WTC11 (cell line): ENCODE measurements around the gene ARX. TPM values are rescaled to one million over a fixed set of nuclear protein-coding genes. Genes with fewer than 3 reads are reported as not detected.

Experiments used
- ATAC-seq: fragments of 200-7000 bp; cut with Tn5 transposase; 2 replicates; pipeline ENCODE4 v1.10.0; 2021; ENCODE audit warnings: mild to moderate bottlenecking, moderate library complexity
- CTCF ChIA-PET: fragments of 300-600 bp; sonication (Branson Sonifier 250); formaldehyde crosslinking; loops from one replicate; lab custom pipeline; 2021; ENCODE audit warnings: antibody characterized with exemption; lab: Charles Lee
- POLR2A ChIA-PET: fragments of 350-600 bp; sonication (Branson Sonifier 250); formaldehyde crosslinking; loops from one replicate; lab custom pipeline; 2021; ENCODE audit warnings: antibody characterized with exemption; lab: Charles Lee
- DNase-seq: peaks from one replicate; pipeline ENCODE4 v3.0.0; 2021; ENCODE audit warnings: low spot score
- H3K27ac Mint-ChIP-seq: 2 replicates; pipeline ENCODE4 v1.8.0; 2021; ENCODE audit warnings: mixed read lengths
- H3K27me3 Mint-ChIP-seq: 2 replicates; pipeline ENCODE4 v1.8.0; 2021; ENCODE audit warnings: low read depth, mild to moderate bottlenecking, moderate library complexity, mixed read lengths
- H3K36me3 Mint-ChIP-seq: 2 replicates; pipeline ENCODE4 v1.8.0; 2021; ENCODE audit warnings: mixed read lengths
- H3K4me1 Mint-ChIP-seq: 2 replicates; pipeline ENCODE4 v1.8.0; 2022; ENCODE audit warnings: mixed read lengths
- H3K4me3 Mint-ChIP-seq: 2 replicates; pipeline ENCODE4 v1.8.0; 2021; ENCODE audit warnings: mild to moderate bottlenecking, moderate library complexity, mixed read lengths
- H3K9me3 Mint-ChIP-seq: 2 replicates; pipeline ENCODE4 v1.8.0; 2021; ENCODE audit warnings: mixed read lengths
- GTF2I ChIP-seq: fragments of 250-450 bp; sonication (Bioruptor Pico); conservative IDR thresholded peaks from 2 replicates; pipeline ENCODE4 v1.4.0; 2021; ENCODE audit warnings: mild to moderate bottlenecking
- HMGA2 ChIP-seq: fragments of 250-450 bp; sonication (Bioruptor Pico); IDR thresholded peaks from 2 replicates; pipeline ENCODE4 v1.4.0; 2021; ENCODE audit warnings: mild to moderate bottlenecking, moderate library complexity
- IRF2 ChIP-seq: sonication (generic); formaldehyde crosslinking; IDR thresholded peaks from 2 replicates; pipeline ENCODE4 v1.8.0; 2022; ENCODE audit warnings: low read depth, missing genetic modification reagents, borderline replicate concordance
- JAZF1 ChIP-seq: fragments of 250-450 bp; sonication (Bioruptor Pico); IDR thresholded peaks from 2 replicates; pipeline ENCODE4 v1.9.0; 2021; ENCODE audit warnings: moderate library complexity, mild to moderate bottlenecking, inconsistent platforms
- PRRX2 ChIP-seq: fragments of 250-450 bp; sonication (Bioruptor Pico); IDR thresholded peaks from 2 replicates; pipeline ENCODE4 v1.8.0; 2021; ENCODE audit warnings: mild to moderate bottlenecking
- RELA ChIP-seq: sonication (generic); formaldehyde crosslinking; IDR thresholded peaks from 2 replicates; pipeline ENCODE4 v1.8.1; 2022; ENCODE audit warnings: missing genetic modification reagents, mild to moderate bottlenecking, borderline replicate concordance
- SOX15 ChIP-seq: fragments of 250-450 bp; sonication (Bioruptor Pico); IDR thresholded peaks from 2 replicates; pipeline ENCODE4 v1.9.0; 2021; ENCODE audit warnings: mild to moderate bottlenecking
- TCF7 ChIP-seq: sonication (generic); formaldehyde crosslinking; IDR thresholded peaks from 2 replicates; pipeline ENCODE4 v1.8.0; 2022; ENCODE audit warnings: mild to moderate bottlenecking, low read depth, missing genetic modification reagents, moderate library complexity
- ZBTB21 ChIP-seq: sonication (generic); formaldehyde crosslinking; IDR thresholded peaks from 2 replicates; pipeline ENCODE4 v1.8.1; 2023; ENCODE audit warnings: mild to moderate bottlenecking, missing genetic modification reagents, borderline replicate concordance
- ZNF121 ChIP-seq: sonication (generic); formaldehyde crosslinking; IDR thresholded peaks from 2 replicates; pipeline ENCODE4 v1.8.0; 2023; ENCODE audit warnings: missing genetic modification reagents
- total RNA-seq: library from RNA; stranded (reverse); gene quantifications from 3 replicates; pipeline ENCODE4 v1.2.3, GENCODE V29; 2021
- TF ChIP-seq, protein P1 (sequence below): fragments of 200-600 bp; IDR thresholded peaks from 2 replicates; pipeline ENCODE4 v1.8.0; 2022; ENCODE audit warnings: antibody characterized with exemption
- TF ChIP-seq, protein P2 (sequence below): sonication (generic); formaldehyde crosslinking; IDR thresholded peaks from 2 replicates; pipeline ENCODE4 v1.8.1; 2023; ENCODE audit warnings: mild to moderate bottlenecking, missing genetic modification reagents, moderate library complexity
- TF ChIP-seq, protein P3 (sequence below): sonication (generic); formaldehyde crosslinking; IDR thresholded peaks from 2 replicates; pipeline ENCODE4 v1.8.1; 2023; ENCODE audit warnings: mild to moderate bottlenecking, missing genetic modification reagents, moderate library complexity
- TF ChIP-seq, protein P4 (sequence below): sonication (generic); formaldehyde crosslinking; IDR thresholded peaks from 2 replicates; pipeline ENCODE4 v1.8.0; 2022; ENCODE audit warnings: mild to moderate bottlenecking, missing genetic modification reagents
- TF ChIP-seq, protein P5 (sequence below): sonication (generic); formaldehyde crosslinking; IDR thresholded peaks from 2 replicates; pipeline ENCODE4 v1.8.1; 2022; ENCODE audit warnings: low read depth, missing genetic modification reagents, borderline replicate concordance
- TF ChIP-seq, protein P6 (sequence below): sonication (generic); formaldehyde crosslinking; IDR thresholded peaks from 2 replicates; pipeline ENCODE4 v1.8.0; 2022; ENCODE audit warnings: mild to moderate bottlenecking, missing genetic modification reagents
- TF ChIP-seq, protein P7 (sequence below): fragments of 250-450 bp; sonication (Bioruptor Pico); IDR thresholded peaks from 2 replicates; pipeline ENCODE4 v1.9.0; 2021; ENCODE audit warnings: mild to moderate bottlenecking
- TF ChIP-seq, protein P8 (sequence below): sonication (generic); formaldehyde crosslinking; conservative IDR thresholded peaks from 2 replicates; pipeline ENCODE4 v1.8.1; 2023; ENCODE audit warnings: mild to moderate bottlenecking, low read depth, missing genetic modification reagents, moderate library complexity

The ARX gene
- total RNA-seq, 1 experiment from 2014 or later, result not detected

DNA sequence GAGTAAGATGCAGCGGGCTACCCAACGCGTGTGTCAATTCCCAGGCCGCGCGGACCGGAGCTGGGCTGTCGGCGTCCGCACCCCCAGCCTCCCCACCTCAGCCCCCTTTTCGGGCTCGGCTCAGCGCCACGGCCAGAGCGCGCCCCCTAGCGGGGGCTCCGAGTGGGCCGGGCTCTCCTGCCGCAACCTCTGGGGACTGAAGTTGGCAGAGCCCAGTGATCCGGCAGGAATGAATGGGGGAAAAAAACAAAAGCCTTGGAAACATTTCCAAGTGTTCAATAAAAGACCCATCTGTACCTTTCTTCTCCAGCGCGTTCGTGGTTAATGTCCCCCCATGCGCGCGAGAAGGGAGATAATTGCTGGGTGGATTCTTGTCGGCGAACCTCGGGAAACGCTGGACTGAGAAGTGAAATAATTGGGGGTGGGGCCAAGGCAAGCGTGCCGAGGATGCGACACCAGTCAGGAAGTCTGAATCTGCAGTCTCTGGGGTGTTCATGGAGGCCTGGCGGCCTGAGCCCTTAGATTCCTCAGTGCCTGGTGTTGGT lies 5.2 kb upstream of the ARX start:
- peak; percentile 69 for ATAC-seq
- Mint-ChIP-seq H3K9me3 (no peaks in the 10 kb centered on the region), H3K4me1 (peaks cover 52% of the 10 kb centered on the region), H3K36me3 (no peaks in the 10 kb centered on the region), H3K27me3 (peaks cover 89% of the 10 kb centered on the region), H3K4me3 (peak overlapping the region; percentile 65), H3K27ac (no peak overlapping the region)
- CTCF ChIA-PET, result interaction anchor here (0.6 to 1.9 kb wide), 14 partner anchors 8 to 269 kb away, joined by 3 to 13 read pairs (median 4); no protein-coding TSS in a partner anchor
- DNase-seq, result peak; percentile 77
- POLR2A ChIA-PET, result no interaction called here
- TF ChIP-seq, protein P1, sequence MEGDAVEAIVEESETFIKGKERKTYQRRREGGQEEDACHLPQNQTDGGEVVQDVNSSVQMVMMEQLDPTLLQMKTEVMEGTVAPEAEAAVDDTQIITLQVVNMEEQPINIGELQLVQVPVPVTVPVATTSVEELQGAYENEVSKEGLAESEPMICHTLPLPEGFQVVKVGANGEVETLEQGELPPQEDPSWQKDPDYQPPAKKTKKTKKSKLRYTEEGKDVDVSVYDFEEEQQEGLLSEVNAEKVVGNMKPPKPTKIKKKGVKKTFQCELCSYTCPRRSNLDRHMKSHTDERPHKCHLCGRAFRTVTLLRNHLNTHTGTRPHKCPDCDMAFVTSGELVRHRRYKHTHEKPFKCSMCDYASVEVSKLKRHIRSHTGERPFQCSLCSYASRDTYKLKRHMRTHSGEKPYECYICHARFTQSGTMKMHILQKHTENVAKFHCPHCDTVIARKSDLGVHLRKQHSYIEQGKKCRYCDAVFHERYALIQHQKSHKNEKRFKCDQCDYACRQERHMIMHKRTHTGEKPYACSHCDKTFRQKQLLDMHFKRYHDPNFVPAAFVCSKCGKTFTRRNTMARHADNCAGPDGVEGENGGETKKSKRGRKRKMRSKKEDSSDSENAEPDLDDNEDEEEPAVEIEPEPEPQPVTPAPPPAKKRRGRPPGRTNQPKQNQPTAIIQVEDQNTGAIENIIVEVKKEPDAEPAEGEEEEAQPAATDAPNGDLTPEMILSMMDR, result peak; percentile 76
- TF ChIP-seq, protein P2, sequence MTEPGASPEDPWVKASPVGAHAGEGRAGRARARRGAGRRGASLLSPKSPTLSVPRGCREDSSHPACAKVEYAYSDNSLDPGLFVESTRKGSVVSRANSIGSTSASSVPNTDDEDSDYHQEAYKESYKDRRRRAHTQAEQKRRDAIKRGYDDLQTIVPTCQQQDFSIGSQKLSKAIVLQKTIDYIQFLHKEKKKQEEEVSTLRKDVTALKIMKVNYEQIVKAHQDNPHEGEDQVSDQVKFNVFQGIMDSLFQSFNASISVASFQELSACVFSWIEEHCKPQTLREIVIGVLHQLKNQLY, result no peak
- TF ChIP-seq JAZF1 (CRISPR knock-in tag), result no peak

DNA sequence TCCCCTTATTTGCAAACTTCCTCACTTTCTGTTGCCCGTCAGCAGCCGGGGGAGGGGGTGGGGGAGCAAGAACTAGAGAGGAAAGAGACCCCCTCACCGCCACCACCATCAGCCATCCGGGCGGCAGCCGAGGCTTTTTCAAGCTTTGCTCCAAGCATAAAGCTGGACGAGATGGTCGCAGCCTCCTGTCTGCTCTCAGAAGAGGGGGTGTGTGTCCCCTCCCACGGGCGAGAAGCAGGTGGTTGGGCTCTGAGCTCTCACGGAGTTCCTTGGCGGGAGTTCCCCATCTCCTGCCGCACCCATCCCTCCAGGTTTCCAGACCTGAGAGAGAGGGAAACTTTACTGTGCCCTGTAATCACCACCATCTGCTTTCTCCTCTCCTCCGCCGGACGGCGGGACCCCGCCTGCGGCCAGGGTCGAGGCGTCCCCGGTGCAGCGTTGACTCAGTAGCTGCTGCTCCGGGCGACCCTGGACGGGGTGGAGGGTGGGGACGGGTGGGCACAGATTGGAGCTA lies 4.7 kb upstream of the ARX start:
- ATAC-seq, result peak; percentile 25
- peak overlapping the region; percentile 66 for H3K4me3 Mint-ChIP-seq
- peaks cover 48% of the 10 kb centered on the region for H3K4me1 Mint-ChIP-seq
- H3K27me3 Mint-ChIP-seq, result peaks cover 95% of the 10 kb centered on the region
- TF ChIP-seq, protein P3, sequence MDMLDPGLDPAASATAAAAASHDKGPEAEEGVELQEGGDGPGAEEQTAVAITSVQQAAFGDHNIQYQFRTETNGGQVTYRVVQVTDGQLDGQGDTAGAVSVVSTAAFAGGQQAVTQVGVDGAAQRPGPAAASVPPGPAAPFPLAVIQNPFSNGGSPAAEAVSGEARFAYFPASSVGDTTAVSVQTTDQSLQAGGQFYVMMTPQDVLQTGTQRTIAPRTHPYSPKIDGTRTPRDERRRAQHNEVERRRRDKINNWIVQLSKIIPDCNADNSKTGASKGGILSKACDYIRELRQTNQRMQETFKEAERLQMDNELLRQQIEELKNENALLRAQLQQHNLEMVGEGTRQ (CRISPR knock-in tag), result no peak
- TF ChIP-seq TCF7 (CRISPR knock-in tag) (no peak), PRRX2 (no peak), ZBTB21 (CRISPR knock-in tag) (no peak), SOX15 (no peak), ZNF121 (no peak), HMGA2 (CRISPR knock-in tag) (no peak), IRF2 (CRISPR knock-in tag) (no peak), RELA (CRISPR knock-in tag) (no peak), GTF2I (CRISPR knock-in tag) (no peak)
- TF ChIP-seq, protein P4, sequence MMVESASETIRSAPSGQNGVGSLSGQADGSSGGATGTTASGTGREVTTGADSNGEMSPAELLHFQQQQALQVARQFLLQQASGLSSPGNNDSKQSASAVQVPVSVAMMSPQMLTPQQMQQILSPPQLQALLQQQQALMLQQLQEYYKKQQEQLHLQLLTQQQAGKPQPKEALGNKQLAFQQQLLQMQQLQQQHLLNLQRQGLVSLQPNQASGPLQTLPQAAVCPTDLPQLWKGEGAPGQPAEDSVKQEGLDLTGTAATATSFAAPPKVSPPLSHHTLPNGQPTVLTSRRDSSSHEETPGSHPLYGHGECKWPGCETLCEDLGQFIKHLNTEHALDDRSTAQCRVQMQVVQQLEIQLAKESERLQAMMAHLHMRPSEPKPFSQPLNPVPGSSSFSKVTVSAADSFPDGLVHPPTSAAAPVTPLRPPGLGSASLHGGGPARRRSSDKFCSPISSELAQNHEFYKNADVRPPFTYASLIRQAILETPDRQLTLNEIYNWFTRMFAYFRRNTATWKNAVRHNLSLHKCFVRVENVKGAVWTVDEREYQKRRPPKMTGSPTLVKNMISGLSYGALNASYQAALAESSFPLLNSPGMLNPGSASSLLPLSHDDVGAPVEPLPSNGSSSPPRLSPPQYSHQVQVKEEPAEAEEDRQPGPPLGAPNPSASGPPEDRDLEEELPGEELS, result no peak
- TF ChIP-seq, protein P5, sequence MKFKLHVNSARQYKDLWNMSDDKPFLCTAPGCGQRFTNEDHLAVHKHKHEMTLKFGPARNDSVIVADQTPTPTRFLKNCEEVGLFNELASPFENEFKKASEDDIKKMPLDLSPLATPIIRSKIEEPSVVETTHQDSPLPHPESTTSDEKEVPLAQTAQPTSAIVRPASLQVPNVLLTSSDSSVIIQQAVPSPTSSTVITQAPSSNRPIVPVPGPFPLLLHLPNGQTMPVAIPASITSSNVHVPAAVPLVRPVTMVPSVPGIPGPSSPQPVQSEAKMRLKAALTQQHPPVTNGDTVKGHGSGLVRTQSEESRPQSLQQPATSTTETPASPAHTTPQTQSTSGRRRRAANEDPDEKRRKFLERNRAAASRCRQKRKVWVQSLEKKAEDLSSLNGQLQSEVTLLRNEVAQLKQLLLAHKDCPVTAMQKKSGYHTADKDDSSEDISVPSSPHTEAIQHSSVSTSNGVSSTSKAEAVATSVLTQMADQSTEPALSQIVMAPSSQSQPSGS (CRISPR knock-in tag), result no peak
- TF ChIP-seq, protein P6, sequence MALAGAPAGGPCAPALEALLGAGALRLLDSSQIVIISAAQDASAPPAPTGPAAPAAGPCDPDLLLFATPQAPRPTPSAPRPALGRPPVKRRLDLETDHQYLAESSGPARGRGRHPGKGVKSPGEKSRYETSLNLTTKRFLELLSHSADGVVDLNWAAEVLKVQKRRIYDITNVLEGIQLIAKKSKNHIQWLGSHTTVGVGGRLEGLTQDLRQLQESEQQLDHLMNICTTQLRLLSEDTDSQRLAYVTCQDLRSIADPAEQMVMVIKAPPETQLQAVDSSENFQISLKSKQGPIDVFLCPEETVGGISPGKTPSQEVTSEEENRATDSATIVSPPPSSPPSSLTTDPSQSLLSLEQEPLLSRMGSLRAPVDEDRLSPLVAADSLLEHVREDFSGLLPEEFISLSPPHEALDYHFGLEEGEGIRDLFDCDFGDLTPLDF, result no peak
- TF ChIP-seq, protein P7, sequence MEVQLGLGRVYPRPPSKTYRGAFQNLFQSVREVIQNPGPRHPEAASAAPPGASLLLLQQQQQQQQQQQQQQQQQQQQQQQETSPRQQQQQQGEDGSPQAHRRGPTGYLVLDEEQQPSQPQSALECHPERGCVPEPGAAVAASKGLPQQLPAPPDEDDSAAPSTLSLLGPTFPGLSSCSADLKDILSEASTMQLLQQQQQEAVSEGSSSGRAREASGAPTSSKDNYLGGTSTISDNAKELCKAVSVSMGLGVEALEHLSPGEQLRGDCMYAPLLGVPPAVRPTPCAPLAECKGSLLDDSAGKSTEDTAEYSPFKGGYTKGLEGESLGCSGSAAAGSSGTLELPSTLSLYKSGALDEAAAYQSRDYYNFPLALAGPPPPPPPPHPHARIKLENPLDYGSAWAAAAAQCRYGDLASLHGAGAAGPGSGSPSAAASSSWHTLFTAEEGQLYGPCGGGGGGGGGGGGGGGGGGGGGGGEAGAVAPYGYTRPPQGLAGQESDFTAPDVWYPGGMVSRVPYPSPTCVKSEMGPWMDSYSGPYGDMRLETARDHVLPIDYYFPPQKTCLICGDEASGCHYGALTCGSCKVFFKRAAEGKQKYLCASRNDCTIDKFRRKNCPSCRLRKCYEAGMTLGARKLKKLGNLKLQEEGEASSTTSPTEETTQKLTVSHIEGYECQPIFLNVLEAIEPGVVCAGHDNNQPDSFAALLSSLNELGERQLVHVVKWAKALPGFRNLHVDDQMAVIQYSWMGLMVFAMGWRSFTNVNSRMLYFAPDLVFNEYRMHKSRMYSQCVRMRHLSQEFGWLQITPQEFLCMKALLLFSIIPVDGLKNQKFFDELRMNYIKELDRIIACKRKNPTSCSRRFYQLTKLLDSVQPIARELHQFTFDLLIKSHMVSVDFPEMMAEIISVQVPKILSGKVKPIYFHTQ (CRISPR knock-in tag), result no peak
- TF ChIP-seq, protein P8, sequence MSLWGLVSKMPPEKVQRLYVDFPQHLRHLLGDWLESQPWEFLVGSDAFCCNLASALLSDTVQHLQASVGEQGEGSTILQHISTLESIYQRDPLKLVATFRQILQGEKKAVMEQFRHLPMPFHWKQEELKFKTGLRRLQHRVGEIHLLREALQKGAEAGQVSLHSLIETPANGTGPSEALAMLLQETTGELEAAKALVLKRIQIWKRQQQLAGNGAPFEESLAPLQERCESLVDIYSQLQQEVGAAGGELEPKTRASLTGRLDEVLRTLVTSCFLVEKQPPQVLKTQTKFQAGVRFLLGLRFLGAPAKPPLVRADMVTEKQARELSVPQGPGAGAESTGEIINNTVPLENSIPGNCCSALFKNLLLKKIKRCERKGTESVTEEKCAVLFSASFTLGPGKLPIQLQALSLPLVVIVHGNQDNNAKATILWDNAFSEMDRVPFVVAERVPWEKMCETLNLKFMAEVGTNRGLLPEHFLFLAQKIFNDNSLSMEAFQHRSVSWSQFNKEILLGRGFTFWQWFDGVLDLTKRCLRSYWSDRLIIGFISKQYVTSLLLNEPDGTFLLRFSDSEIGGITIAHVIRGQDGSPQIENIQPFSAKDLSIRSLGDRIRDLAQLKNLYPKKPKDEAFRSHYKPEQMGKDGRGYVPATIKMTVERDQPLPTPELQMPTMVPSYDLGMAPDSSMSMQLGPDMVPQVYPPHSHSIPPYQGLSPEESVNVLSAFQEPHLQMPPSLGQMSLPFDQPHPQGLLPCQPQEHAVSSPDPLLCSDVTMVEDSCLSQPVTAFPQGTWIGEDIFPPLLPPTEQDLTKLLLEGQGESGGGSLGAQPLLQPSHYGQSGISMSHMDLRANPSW, result no peak
- no peaks in the 10 kb centered on the region for H3K36me3 Mint-ChIP-seq
- H3K27ac Mint-ChIP-seq, result no peak overlapping the region
- ChIA-PET POLR2A (no interaction called here), CTCF (interaction anchor here (0.6 to 1.9 kb wide), 13 partner anchors 8 to 181 kb away, joined by 3 to 13 read pairs (median 4); no protein-coding TSS in a partner anchor)
- no peaks in the 10 kb centered on the region for H3K9me3 Mint-ChIP-seq
- no peak for DNase-seq
